Measurements from ENCODE around the gene IGSF21.
"Not testable (repeated sequence)": the region's sequence is repeated elsewhere in the genome, so short reads cannot be mapped to it uniquely, and the experiment has no call there.

The IGSF21 gene

DNA sequence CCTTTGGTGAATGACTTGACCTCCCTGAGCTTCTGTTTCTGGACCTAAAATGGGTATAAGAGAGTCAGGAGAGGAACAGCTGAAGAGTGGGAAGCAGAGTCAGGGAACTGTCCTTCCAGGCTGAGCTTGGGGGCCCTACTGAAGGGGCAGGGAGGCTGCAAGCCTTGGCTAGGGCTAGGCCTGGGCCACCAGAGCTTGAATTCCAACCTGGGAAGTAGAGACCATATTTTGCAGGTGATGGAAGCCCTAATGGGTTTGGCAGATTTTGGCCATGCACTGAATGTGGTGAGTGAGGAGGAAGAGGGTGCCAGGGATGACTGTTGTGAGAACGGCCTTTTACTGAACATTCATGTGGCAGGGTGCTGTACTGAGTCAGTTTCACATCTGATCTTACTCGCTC, 303.7 kb downstream of the IGSF21 start:
- Mint-ChIP-seq H3K36me3 (ENCODE audit: low read depth) (no peaks in the 10 kb centered on the region), H3K27ac (no peak overlapping the region), H3K27me3 (peaks cover 6% of the 10 kb centered on the region), H3K4me1 (no peaks in the 10 kb centered on the region), H3K4me3 (no peak overlapping the region), H3K9me3 (peaks cover 8% of the 10 kb centered on the region)
- DNase-seq: no peak
- no peak for ATAC-seq

- DNase-seq: no peak
- ATAC-seq: no peak
- no peaks in the 10 kb centered on the region for H3K36me3 Mint-ChIP-seq (ENCODE audit: low read depth)
- H3K27me3 Mint-ChIP-seq: peaks cover 3% of the 10 kb centered on the region
- H3K4me1 Mint-ChIP-seq: no peaks in the 10 kb centered on the region
- H3K9me3 Mint-ChIP-seq: peaks cover 8% of the 10 kb centered on the region
- no peak overlapping the region for H3K27ac Mint-ChIP-seq
- H3K4me3 Mint-ChIP-seq: no peak overlapping the region
Observed at GRCh38 chr1:18411820-18412641, 304.4 kb downstream of the IGSF21 start.

DNA sequence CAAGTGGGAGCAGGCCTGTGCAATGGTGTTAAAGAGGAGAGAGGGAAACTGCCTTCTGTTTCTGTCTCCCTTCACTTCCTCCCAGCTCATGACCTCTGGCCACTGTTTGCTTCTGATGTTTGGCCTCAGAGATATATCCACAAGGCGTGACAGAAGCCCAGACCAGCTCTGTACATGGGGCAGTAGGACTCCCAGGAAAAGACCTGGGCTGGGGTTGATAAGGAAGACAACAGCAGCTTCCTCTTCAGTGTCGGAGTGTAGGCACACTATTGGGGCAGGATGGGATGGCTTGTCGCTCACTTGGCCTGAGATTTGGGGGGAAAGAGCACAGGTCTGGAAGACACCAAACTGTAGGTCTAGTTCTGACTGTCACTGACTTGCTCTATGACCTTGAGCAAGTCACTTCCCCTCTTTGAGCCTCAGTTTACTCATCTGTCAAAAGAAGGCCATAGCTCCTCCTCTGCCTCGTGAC, 305.3 kb downstream of the IGSF21 start:
- H3K4me3 Mint-ChIP-seq: no peak overlapping the region

GRCh38 chr1:18413541-18414305, 306.1 kb downstream of the IGSF21 start:
- Mint-ChIP-seq H3K36me3 (ENCODE audit: low read depth) (no peaks in the 10 kb centered on the region), H3K27ac (no peak overlapping the region), H3K4me3 (no peak overlapping the region), H3K27me3 (peaks cover 9% of the 10 kb centered on the region), H3K9me3 (peaks cover 8% of the 10 kb centered on the region), H3K4me1 (no peaks in the 10 kb centered on the region)
- ATAC-seq: no peak
- DNase-seq: no peak

More for the DNA sequence above, 305.3 kb downstream of the IGSF21 start:
- DNase-seq (no peak), ATAC-seq (no peak)
- Mint-ChIP-seq H3K27me3 (peaks cover 5% of the 10 kb centered on the region), H3K36me3 (ENCODE audit: low read depth) (no peaks in the 10 kb centered on the region), H3K4me1 (no peaks in the 10 kb centered on the region), H3K9me3 (peaks cover 8% of the 10 kb centered on the region), H3K27ac (no peak overlapping the region)

GRCh38 chr1:18414321-18414720, 306.7 kb downstream of the IGSF21 start:
- Mint-ChIP-seq H3K9me3 (peaks cover 8% of the 10 kb centered on the region), H3K4me1 (no peaks in the 10 kb centered on the region), H3K27me3 (peaks cover 9% of the 10 kb centered on the region), H3K4me3 (no peak overlapping the region), H3K27ac (no peak overlapping the region), H3K36me3 (ENCODE audit: low read depth) (no peaks in the 10 kb centered on the region)
- ATAC-seq (no peak), DNase-seq (no peak)

DNA sequence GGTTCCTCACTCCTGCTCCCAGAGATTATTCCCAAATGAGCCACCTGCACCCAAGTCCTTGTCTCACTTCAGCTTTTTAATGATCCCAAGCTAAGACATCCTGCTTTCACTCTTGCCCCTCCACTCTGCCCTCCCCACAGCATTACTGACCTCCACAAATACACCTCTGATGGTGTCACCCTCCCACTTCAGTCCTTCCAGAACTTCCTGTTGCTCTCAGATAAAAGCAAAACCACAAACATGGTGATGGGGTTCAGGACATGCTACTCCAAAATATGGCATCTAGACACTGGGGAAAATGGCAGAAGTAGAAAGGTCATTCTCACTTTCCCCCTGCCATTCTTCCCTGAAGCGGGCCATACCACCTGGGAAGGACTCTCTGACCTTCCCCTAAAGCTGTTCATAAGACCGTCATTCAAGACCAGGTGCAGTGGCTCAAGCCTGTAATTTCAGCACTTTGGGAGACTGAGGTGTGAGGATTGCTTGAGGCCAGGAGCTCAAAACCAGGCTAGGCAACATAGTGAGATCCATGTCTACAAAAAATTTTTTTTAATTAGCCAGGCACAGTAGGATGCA, 307.4 kb downstream of the IGSF21 start:
- H3K4me3 Mint-ChIP-seq: no peak overlapping the region
- H3K36me3 Mint-ChIP-seq (ENCODE audit: low read depth): no peaks in the 10 kb centered on the region
- H3K27me3 Mint-ChIP-seq: peaks cover 10% of the 10 kb centered on the region
- H3K27ac Mint-ChIP-seq: no peak overlapping the region
- no peak for ATAC-seq
- DNase-seq: no peak
- H3K9me3 Mint-ChIP-seq: peaks cover 8% of the 10 kb centered on the region
- H3K4me1 Mint-ChIP-seq: no peaks in the 10 kb centered on the region

DNA sequence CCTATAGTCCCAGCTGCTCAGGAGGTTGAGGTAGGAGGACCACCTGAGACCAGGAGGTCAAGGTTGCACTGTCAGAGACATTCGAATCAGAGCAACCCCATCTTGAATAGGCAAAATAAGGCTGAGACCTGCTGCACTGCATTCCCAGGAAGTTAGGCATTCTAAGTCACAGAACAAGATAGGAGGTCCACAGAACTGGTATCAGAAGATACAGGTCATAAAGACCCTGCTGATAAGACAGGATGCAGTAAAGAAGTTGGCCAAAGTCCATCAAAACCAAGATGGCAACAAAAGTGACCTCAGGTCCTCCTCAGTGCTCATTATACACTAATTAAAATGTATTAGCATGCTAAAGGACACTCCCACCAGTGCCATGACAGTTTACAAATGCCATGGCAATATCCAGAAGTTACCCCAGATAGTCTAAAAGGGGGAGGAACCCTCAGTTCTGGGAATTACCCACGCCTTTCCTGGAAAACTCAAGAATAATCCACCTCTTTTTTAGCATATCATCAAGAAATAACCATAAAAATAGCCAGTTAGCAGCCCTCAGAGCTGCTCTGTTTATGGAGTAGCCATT, 307.9 kb downstream of the IGSF21 start:
- Mint-ChIP-seq H3K36me3 (ENCODE audit: low read depth) (no peaks in the 10 kb centered on the region), H3K27ac (no peak overlapping the region)

GRCh38 chr1:18416126-18416525, 308.5 kb downstream of the IGSF21 start:
- not testable (repeated sequence) for H3K9me3 Mint-ChIP-seq; H3K4me3 Mint-ChIP-seq; DNase-seq; H3K36me3 Mint-ChIP-seq (ENCODE audit: low read depth); H3K4me1 Mint-ChIP-seq; H3K27ac Mint-ChIP-seq; ATAC-seq
- peaks cover 14% of the 10 kb centered on the region for H3K27me3 Mint-ChIP-seq

More for the DNA sequence above, 307.9 kb downstream of the IGSF21 start:
- Mint-ChIP-seq H3K4me1 (no peaks in the 10 kb centered on the region), H3K9me3 (peaks cover 8% of the 10 kb centered on the region), H3K27me3 (peaks cover 14% of the 10 kb centered on the region), H3K4me3 (no peak overlapping the region)
- no peak for ATAC-seq
- DNase-seq: no peak

DNA sequence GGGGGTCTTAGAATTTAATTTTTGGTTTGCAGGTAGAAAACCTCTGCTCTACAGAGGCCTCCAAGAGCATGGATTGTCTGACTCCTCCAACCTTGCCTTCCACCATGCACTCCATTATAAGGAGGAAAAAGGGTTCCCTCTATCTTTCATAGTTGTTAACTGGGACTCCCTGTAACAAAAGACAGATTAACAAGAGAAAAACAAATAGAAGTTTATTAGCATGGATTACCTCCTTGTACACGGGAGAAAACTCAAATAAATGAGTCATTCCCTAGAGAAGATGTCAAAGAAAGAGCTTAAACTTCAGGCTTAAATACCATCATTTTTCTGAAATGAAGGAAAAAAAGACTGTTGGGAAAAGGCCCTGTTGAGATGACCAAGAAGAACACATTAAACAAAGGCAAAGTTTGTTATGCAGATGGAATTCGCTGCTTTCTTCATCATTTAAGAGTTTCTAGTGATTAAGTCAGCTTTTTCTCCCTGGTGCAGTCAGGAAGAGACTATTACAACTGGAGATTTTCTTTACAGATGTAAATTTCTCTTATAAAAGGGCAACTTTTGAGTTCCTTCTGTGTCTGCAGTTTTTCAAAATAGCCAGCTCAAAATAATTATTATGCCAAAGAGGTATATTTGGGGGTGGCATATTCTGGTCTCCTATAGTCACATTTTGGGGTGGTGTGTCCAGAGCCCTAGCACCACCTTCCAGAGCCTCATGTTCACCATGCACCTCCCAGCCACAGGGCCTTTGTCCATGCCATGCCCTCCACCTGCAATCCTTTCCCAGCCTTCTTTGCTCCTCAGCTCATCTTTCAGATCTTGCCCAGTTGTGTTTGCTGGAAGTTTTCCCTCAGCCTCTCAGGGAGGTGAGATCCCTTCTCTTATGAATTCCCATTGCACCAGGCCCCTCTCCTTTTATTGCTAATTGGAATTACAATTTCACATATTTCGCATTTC, 310.0 kb downstream of the IGSF21 start:
- H3K27ac Mint-ChIP-seq: no peak overlapping the region
- H3K27me3 Mint-ChIP-seq: peaks cover 21% of the 10 kb centered on the region
- H3K36me3 Mint-ChIP-seq (ENCODE audit: low read depth): no peaks in the 10 kb centered on the region
- no peak overlapping the region for H3K4me3 Mint-ChIP-seq
- no peak for DNase-seq
- H3K4me1 Mint-ChIP-seq: no peaks in the 10 kb centered on the region
- no peaks in the 10 kb centered on the region for H3K9me3 Mint-ChIP-seq
- no peak for ATAC-seq

DNA sequence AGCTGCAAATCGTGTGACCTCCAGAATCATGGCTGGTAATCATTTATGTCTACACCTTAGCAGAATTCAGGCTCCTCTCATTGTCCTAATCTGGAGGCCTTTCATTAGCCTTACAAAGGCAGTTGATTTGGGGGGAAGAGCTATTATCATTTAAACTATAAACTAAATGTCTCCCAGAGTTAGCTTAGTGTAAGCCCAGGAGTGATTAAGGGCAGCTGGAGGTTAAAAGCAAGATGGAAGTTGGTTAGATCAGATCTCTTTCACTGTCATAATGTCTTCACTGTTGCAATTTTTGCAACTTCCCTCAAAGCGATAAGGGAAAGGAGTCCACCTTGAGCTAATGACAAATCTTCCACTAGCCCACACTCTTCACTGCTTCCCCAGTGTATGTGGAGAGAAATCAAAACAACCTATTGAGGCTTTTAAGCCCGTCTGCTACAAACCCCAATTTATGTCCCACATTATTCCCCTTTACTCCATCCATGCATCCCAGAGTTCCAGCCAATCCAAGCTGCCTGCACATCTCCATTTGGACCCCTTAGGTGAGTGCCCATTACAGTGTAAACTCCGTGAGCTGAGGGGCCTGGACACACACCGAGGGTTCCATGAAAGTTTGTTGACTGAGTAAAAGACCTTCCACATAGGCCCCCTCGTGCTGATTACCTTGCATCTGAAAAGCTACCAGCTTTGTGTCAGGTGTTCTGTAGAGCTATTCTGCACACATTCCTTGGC, 311.7 kb downstream of the IGSF21 start:
- Mint-ChIP-seq H3K9me3 (peaks cover 3% of the 10 kb centered on the region), H3K36me3 (ENCODE audit: low read depth) (no peaks in the 10 kb centered on the region), H3K27me3 (peaks cover 20% of the 10 kb centered on the region), H3K4me3 (no peak overlapping the region), H3K27ac (no peak overlapping the region), H3K4me1 (no peaks in the 10 kb centered on the region)
- DNase-seq (no peak), ATAC-seq (no peak)

- DNase-seq (no peak), ATAC-seq (no peak)
- Mint-ChIP-seq H3K36me3 (ENCODE audit: low read depth) (no peaks in the 10 kb centered on the region), H3K4me1 (no peaks in the 10 kb centered on the region), H3K27me3 (peaks cover 18% of the 10 kb centered on the region), H3K4me3 (no peak overlapping the region), H3K9me3 (peaks cover 3% of the 10 kb centered on the region), H3K27ac (no peak overlapping the region)
Observed at GRCh38 chr1:18419845-18420184, 312.2 kb downstream of the IGSF21 start.

DNA sequence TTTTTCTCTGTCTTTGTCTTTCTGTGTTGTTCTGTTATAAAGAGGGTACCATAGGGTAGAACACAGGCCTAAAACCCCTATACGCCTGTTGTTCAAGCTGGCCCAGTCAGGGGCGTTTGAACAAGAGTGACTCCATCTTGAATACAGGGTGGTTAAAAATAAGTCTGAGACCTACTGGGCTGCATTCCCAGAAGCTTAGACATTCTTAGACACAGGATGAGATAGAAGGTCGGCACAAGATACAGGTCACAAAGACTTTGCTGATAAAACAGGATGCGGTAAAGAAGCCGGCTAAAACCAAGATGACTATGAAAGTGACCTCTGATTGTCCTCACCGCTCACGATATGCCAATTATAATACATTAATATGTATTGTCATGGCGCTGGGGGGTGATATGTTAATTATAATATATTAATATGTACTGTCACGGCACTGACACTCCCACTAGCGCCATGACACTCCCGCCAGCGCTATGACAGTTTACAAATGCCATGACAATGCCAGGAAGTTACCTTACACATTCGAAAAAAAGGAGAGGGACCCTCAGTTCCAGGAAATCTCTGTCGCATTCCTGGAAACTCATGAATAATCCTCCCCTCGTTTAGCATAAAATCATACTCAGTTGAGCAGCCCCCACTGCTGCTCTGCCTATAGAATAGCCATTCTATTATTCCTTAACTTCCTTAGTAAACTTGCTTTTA, 314.6 kb downstream of the IGSF21 start:
- H3K27me3 Mint-ChIP-seq: peaks cover 18% of the 10 kb centered on the region
- H3K4me3 Mint-ChIP-seq: no peak overlapping the region
- DNase-seq (no peak), ATAC-seq (no peak)
- no peak overlapping the region for H3K27ac Mint-ChIP-seq
- H3K9me3 Mint-ChIP-seq: peaks cover 17% of the 10 kb centered on the region
- H3K36me3 Mint-ChIP-seq (ENCODE audit: low read depth): no peaks in the 10 kb centered on the region
- H3K4me1 Mint-ChIP-seq: no peaks in the 10 kb centered on the region

GRCh38 chr1:18422954-18423353, 315.4 kb downstream of the IGSF21 start:
- peaks cover 18% of the 10 kb centered on the region for H3K9me3 Mint-ChIP-seq
- no peak for ATAC-seq
- peaks cover 19% of the 10 kb centered on the region for H3K27me3 Mint-ChIP-seq
- H3K27ac Mint-ChIP-seq: no peak overlapping the region
- no peaks in the 10 kb centered on the region for H3K36me3 Mint-ChIP-seq (ENCODE audit: low read depth)
- H3K4me1 Mint-ChIP-seq: no peaks in the 10 kb centered on the region
- no peak for DNase-seq
- H3K4me3 Mint-ChIP-seq: no peak overlapping the region
